HCT116 (cell line): ENCODE measurements around the gene BNIP1. TPM values are rescaled to one million over a fixed set of nuclear protein-coding genes. Genes with fewer than 3 reads are reported as not detected.

Experiments used
- ATAC-seq: fragments of 200-7000 bp; cut with Tn5 transposase; 2 replicates; pipeline ENCODE4 v1.9.1; 2020; ENCODE audit warnings: mild to moderate bottlenecking, moderate library complexity
- BruUV-seq: library from RNA; stranded (reverse); fragments of 400-500 nt; replicated peaks from 2 replicates; lab custom pipeline; 2021; lab: Mats Ljungman, UMichigan
- CTCF ChIA-PET: fragments of 300-600 bp; sonication (Branson Sonifier 250); formaldehyde crosslinking; loops from one replicate; lab custom pipeline; 2021; ENCODE audit warnings: antibody characterized with exemption; lab: Charles Lee
- POLR2A ChIA-PET: fragments of 300-600, 350-600 bp; sonication (Branson Sonifier 250); formaldehyde crosslinking; loops from one replicate; lab custom pipeline; 2021; ENCODE audit warnings: antibody characterized with exemption; lab: Charles Lee
- RAD21 ChIA-PET, 2 experiments: fragments of 300-600 bp; sonication (Branson Sonifier 250); formaldehyde crosslinking; loops; one replicate each; lab custom pipeline; 2023; ENCODE audit warnings: low total read pairs in 2 of 2; ENCODE audit not compliant: uncharacterized antibody in 2 of 2, unreplicated experiment in 2 of 2, low non-redundant PET in 1 of 2; lab: Charles Lee
- DNase-seq: peaks from one replicate; pipeline ENCODE4 v3.0.0-alpha.2; 2010; ENCODE audit warnings: low read depth, low spot score
- H2AFZ ChIP-seq: fragments of 200-600 bp; shearing (Covaris generic), sonication (generic); 2 replicates; pipeline ENCODE4 v1.6.1; 2017; ENCODE audit warnings: low read depth, mixed run types, mixed read lengths, antibody characterized with exemption, low read length; ENCODE audit not compliant: poor library complexity, severe bottlenecking
- H3K27ac ChIP-seq: 2 replicates; pipeline ENCODE4 v1.5.1; 2012; ENCODE audit warnings: low read depth, low read length
- H3K27me3 ChIP-seq: fragments of 200-600 bp; sonication (generic); 2 replicates; pipeline ENCODE4 v1.6.1; 2016; ENCODE audit warnings: mixed run types, low read length, mixed read lengths; ENCODE audit not compliant: insufficient read depth
- H3K36me3 ChIP-seq, 2 experiments: fragments of 200-500 bp in 1 of 2; fragments of 200-600 bp in 1 of 2; sonication (Bioruptor generic) in 1 of 2; sonication (generic) in 1 of 2; 2 replicates each; pipeline versions ENCODE4 v1.5.1 to v1.6.1; 2014 to 2016; ENCODE audit warnings: low read length in 2 of 2, inconsistent platforms in 1 of 2, mixed read lengths in 1 of 2, mixed run types in 1 of 2; ENCODE audit not compliant: insufficient read depth in 2 of 2, control insufficient read depth in 1 of 2
- H3K4me1 ChIP-seq, 2 experiments: fragments of 200-600 bp in 1 of 2; sonication (generic) in 1 of 2; 2 replicates each; pipeline versions ENCODE4 v1.5.1 to v1.6.1; 2012 to 2017; ENCODE audit warnings: low read length in 2 of 2, inconsistent platforms in 1 of 2, mild to moderate bottlenecking in 1 of 2, mixed read lengths in 1 of 2, mixed run types in 1 of 2, moderate library complexity in 1 of 2; ENCODE audit not compliant: insufficient read depth in 2 of 2, control insufficient read depth in 1 of 2
- H3K4me2 ChIP-seq: fragments of 200-600 bp; sonication (generic); 2 replicates; pipeline ENCODE4 v1.6.1; 2017; ENCODE audit warnings: mixed run types, low read length, mixed read lengths
- H3K4me3 ChIP-seq, 2 experiments: fragments of 200-600 bp in 1 of 2; sonication (generic) in 1 of 2; replicated peaks in 1 of 2; 2 replicates each; pipeline ENCODE4 v1.5.1; 2011 to 2016; ENCODE audit warnings: low read length in 2 of 2, control low read depth in 1 of 2, low read depth in 1 of 2, mild to moderate bottlenecking in 1 of 2, mixed read lengths in 1 of 2, mixed run types in 1 of 2
- H3K79me2 ChIP-seq: fragments of 200-600 bp; sonication (generic); 2 replicates; pipeline ENCODE4 v1.6.1; 2017; ENCODE audit warnings: mild to moderate bottlenecking, mixed run types, low read length, moderate library complexity, mixed read lengths; ENCODE audit not compliant: insufficient read depth
- H3K9ac ChIP-seq: fragments of 200-600 bp; sonication (generic); 2 replicates; pipeline ENCODE4 v1.6.1; 2016; ENCODE audit warnings: low read length, mixed read lengths
- H3K9me2 ChIP-seq: fragments of 200-600 bp; sonication (generic), shearing (Covaris generic); 2 replicates; pipeline ENCODE4 v1.6.1; 2017; ENCODE audit warnings: mixed run types, mild to moderate bottlenecking, moderate library complexity; ENCODE audit not compliant: insufficient read depth
- H3K9me3 ChIP-seq, 2 experiments: fragments of 200-500 bp in 1 of 2; fragments of 200-600 bp in 1 of 2; sonication (Bioruptor generic) in 1 of 2; sonication (generic) in 1 of 2; 2 replicates each; pipeline ENCODE4 v1.6.1; 2014 to 2017; ENCODE audit warnings: low read length in 2 of 2, mixed read lengths in 2 of 2, inconsistent platforms in 1 of 2, low read depth in 1 of 2, mild to moderate bottlenecking in 1 of 2, mixed run types in 1 of 2, moderate library complexity in 1 of 2; ENCODE audit not compliant: control insufficient read depth in 1 of 2, insufficient read depth in 1 of 2
- H4K20me1 ChIP-seq: fragments of 200-600 bp; sonication (generic), shearing (Covaris generic); 2 replicates; pipeline ENCODE4 v1.6.1; 2017; ENCODE audit warnings: mixed run types, mild to moderate bottlenecking, moderate library complexity; ENCODE audit not compliant: insufficient read depth
- CEBPB ChIP-seq: IDR thresholded peaks from 2 replicates; pipeline ENCODE4 v1.6.1; 2012; ENCODE audit warnings: low read depth
- EGR1 ChIP-seq: IDR thresholded peaks from 2 replicates; pipeline ENCODE4 v1.6.1; 2012; ENCODE audit warnings: low read depth
- ELF1 ChIP-seq: IDR thresholded peaks from 2 replicates; pipeline ENCODE4 v1.6.1; 2012; ENCODE audit warnings: low read depth, borderline replicate concordance
- EZH2 ChIP-seq: fragments of 200-600 bp; sonication (generic); IDR thresholded peaks from 2 replicates; pipeline ENCODE4 v1.6.1; 2017; ENCODE audit warnings: antibody characterized with exemption, mixed run types
- EZH2phosphoT487 ChIP-seq: fragments of 200-600 bp; IDR thresholded peaks from 2 replicates; pipeline ENCODE4 v1.6.1; 2018; ENCODE audit warnings: antibody characterized with exemption, borderline replicate concordance
- POLR2A ChIP-seq: IDR thresholded peaks from 2 replicates; pipeline ENCODE4 v1.7.0; 2011; ENCODE audit warnings: borderline replicate concordance; ENCODE audit not compliant: insufficient read depth, insufficient read length; ENCODE audit errors: extremely low read depth
- RAD21 ChIP-seq: IDR thresholded peaks from 2 replicates; pipeline ENCODE4 v1.6.1; 2012; ENCODE audit warnings: low read depth, mild to moderate bottlenecking
- SP1 ChIP-seq: IDR thresholded peaks from 2 replicates; pipeline ENCODE4 v1.6.1; 2012; ENCODE audit warnings: low read depth
- TCF7L2 ChIP-seq: IDR thresholded peaks from 2 replicates; pipeline ENCODE4 v1.7.0; 2011; ENCODE audit warnings: borderline replicate concordance, inconsistent platforms; ENCODE audit not compliant: insufficient read depth, insufficient read length; ENCODE audit errors: extremely low read depth
- intact Hi-C: fragments of 100-400 bp; cut with micrococcal nuclease; formaldehyde crosslinking; loops from 2 replicates; pipeline ENCODE4 v1.10.0; 2022
- total RNA-seq: library from RNA; stranded (reverse); gene quantifications from one replicate; pipeline ENCODE4 v1.2.1, GENCODE V29; 2021; ENCODE audit not compliant: unreplicated experiment
- TF ChIP-seq, protein P1 (sequence below): IDR thresholded peaks from 2 replicates; pipeline ENCODE4 v1.6.1; 2011; ENCODE audit warnings: mild to moderate bottlenecking, low read length, moderate library complexity; ENCODE audit not compliant: insufficient replicate concordance; ENCODE audit errors: extremely low read depth
- TF ChIP-seq, protein P2 (sequence below), 3 experiments: fragments of 200-600 bp in 1 of 3; sonication (generic) in 1 of 3; IDR thresholded peaks in 2 of 3; conservative IDR thresholded peaks in 1 of 3; 2 replicates each; pipeline ENCODE4 v1.5.1; 2012 to 2017; ENCODE audit warnings: low read depth in 2 of 3, low read length in 2 of 3, antibody characterized with exemption in 1 of 3, borderline replicate concordance in 1 of 3, control low read depth in 1 of 3, mild to moderate bottlenecking in 1 of 3, mixed read lengths in 1 of 3, mixed run types in 1 of 3, moderate library complexity in 1 of 3; ENCODE audit not compliant: insufficient read depth in 1 of 3

Gene BNIP1
- total RNA-seq, 1 experiment from 2014 or later = 18.6 TPM

DNA sequence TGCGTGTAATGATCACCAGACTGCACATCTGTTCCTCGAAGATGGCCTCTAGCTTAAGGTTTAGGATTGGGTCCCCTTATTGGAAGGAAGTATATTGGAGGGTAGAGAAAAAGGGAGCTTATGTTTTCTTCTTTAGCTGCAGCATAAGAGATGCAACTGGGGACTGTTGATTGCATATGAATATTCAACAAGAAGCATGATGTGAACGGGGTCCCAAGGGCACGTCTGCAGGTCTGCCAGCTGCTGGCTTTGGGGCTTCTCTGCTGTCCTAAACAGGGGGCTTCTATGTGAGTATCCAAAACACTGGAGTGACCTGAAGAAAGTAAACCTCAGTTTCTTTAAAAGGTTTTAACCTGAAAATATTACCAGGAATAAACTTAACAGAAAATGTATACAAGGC lies 3.6 kb upstream of the BNIP1 start:
- ChIA-PET POLR2A (no interaction called here), CTCF (no interaction called here), RAD21 (no interaction called here)
- Histone ChIP-seq H2AFZ (no peak overlapping the region), H3K4me1 (peaks cover 0 to 9% of the 10 kb centered on the region in 2 experiments; a peak in 2 of 4 replicates), H3K79me2 (peaks cover 4% of the 10 kb centered on the region), H4K20me1 (no peaks in the 10 kb centered on the region), H3K4me2 (no peak overlapping the region), H3K9ac (no peak overlapping the region), H3K27me3 (no peaks in the 10 kb centered on the region), H3K9me2 (no peaks in the 10 kb centered on the region), H3K9me3 (no peaks in the 10 kb centered on the region), H3K4me3 (no peak overlapping the region), H3K36me3 (no peaks in the 10 kb centered on the region), H3K27ac (no peak overlapping the region)
- no TSS peak for BruUV-seq
- DNase-seq = no peak
- ATAC-seq = no peak
- intact Hi-C loops = no loop called here
- TF ChIP-seq, protein P1, sequence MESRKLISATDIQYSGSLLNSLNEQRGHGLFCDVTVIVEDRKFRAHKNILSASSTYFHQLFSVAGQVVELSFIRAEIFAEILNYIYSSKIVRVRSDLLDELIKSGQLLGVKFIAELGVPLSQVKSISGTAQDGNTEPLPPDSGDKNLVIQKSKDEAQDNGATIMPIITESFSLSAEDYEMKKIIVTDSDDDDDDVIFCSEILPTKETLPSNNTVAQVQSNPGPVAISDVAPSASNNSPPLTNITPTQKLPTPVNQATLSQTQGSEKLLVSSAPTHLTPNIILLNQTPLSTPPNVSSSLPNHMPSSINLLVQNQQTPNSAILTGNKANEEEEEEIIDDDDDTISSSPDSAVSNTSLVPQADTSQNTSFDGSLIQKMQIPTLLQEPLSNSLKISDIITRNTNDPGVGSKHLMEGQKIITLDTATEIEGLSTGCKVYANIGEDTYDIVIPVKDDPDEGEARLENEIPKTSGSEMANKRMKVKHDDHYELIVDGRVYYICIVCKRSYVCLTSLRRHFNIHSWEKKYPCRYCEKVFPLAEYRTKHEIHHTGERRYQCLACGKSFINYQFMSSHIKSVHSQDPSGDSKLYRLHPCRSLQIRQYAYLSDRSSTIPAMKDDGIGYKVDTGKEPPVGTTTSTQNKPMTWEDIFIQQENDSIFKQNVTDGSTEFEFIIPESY = no peak
- TF ChIP-seq POLR2A (no peak), CEBPB (no peak), TCF7L2 (no peak), EGR1 (no peak), EZH2 (no peak), SP1 (no peak), RAD21 (no peak), EZH2phosphoT487 (no peak), ELF1 (no peak)
- TF ChIP-seq, protein P2, sequence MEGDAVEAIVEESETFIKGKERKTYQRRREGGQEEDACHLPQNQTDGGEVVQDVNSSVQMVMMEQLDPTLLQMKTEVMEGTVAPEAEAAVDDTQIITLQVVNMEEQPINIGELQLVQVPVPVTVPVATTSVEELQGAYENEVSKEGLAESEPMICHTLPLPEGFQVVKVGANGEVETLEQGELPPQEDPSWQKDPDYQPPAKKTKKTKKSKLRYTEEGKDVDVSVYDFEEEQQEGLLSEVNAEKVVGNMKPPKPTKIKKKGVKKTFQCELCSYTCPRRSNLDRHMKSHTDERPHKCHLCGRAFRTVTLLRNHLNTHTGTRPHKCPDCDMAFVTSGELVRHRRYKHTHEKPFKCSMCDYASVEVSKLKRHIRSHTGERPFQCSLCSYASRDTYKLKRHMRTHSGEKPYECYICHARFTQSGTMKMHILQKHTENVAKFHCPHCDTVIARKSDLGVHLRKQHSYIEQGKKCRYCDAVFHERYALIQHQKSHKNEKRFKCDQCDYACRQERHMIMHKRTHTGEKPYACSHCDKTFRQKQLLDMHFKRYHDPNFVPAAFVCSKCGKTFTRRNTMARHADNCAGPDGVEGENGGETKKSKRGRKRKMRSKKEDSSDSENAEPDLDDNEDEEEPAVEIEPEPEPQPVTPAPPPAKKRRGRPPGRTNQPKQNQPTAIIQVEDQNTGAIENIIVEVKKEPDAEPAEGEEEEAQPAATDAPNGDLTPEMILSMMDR (IDR thresholded peaks at IDR 0.05 in 2 of 3, conservative IDR thresholded peaks at IDR 0.05 in 1 of 3; ENCODE audit: borderline replicate concordance in 1 of 3, insufficient read depth in 1 of 3, low read depth in 2 of 3, low read length in 2 of 3) = no peak
